ENCODE measurements around the gene ORAI1. TPM values are rescaled to one million over a fixed set of nuclear protein-coding genes. Genes with fewer than 3 reads are reported as not detected.

The ORAI1 gene
- total RNA-seq, 4 donors from 2014 or later, result 1.8 to 20.0 (median 13.8) TPM

GRCh38 chr12:121641343-121641630 lies 15.0 kb downstream of the ORAI1 start:
- no peaks in the 10 kb centered on the region for H3K36me3 ChIP-seq
- no peaks in the 10 kb centered on the region for H3K27me3 ChIP-seq
- no peak overlapping the region for H3K27ac ChIP-seq
- no peaks in the 10 kb centered on the region for H3K9me3 ChIP-seq
- no peak for TF ChIP-seq CTCF (IDR thresholded peaks at IDR 0.05)
- no peak for TF ChIP-seq POLR2A (IDR thresholded peaks at IDR 0.05)
- no peaks in the 10 kb centered on the region for H3K4me1 ChIP-seq
- intact Hi-C loops (cut with DNase I; ENCODE audit: low total_unique reads), result no loop called here
- H3K4me3 ChIP-seq, result no peak overlapping the region
- no peak for DNase-seq

GRCh38 chr12:121648458-121649028 lies 22.2 kb downstream of the ORAI1 start:
- no peaks in the 10 kb centered on the region for H3K36me3 ChIP-seq
- no peaks in the 10 kb centered on the region for H3K27me3 ChIP-seq
- TF ChIP-seq POLR2A (IDR thresholded peaks at IDR 0.05), result no peak
- no peak for TF ChIP-seq CTCF (IDR thresholded peaks at IDR 0.05)
- no peak for DNase-seq
- no peaks in the 10 kb centered on the region for H3K4me1 ChIP-seq
- intact Hi-C loops (cut with DNase I; ENCODE audit: low total_unique reads), result no loop called here
- no peak overlapping the region for H3K4me3 ChIP-seq
- H3K9me3 ChIP-seq, result no peaks in the 10 kb centered on the region
- H3K27ac ChIP-seq, result no peak overlapping the region

- intact Hi-C loops (cut with DNase I; ENCODE audit: low total_unique reads), result no loop called here
- no peaks in the 10 kb centered on the region for H3K4me1 ChIP-seq
- no peak overlapping the region for H3K4me3 ChIP-seq
- H3K27ac ChIP-seq, result no peak overlapping the region
- no peaks in the 10 kb centered on the region for H3K36me3 ChIP-seq
- no peaks in the 10 kb centered on the region for H3K27me3 ChIP-seq
- no peaks in the 10 kb centered on the region for H3K9me3 ChIP-seq
- TF ChIP-seq CTCF (IDR thresholded peaks at IDR 0.05), result no peak
- TF ChIP-seq POLR2A (IDR thresholded peaks at IDR 0.05), result no peak
- no peak for DNase-seq
These were observed 23.0 kb downstream of the ORAI1 start for GRCh38 chr12:121649322-121649721.

- intact Hi-C loops (cut with DNase I; ENCODE audit: low total_unique reads), result no loop called here
- DNase-seq, result no peak
- H3K4me1 ChIP-seq, result no peaks in the 10 kb centered on the region
- TF ChIP-seq CTCF (IDR thresholded peaks at IDR 0.05) (no peak), POLR2A (IDR thresholded peaks at IDR 0.05) (no peak)
- H3K9me3 ChIP-seq, result no peaks in the 10 kb centered on the region
- H3K36me3 ChIP-seq, result no peaks in the 10 kb centered on the region
- H3K4me3 ChIP-seq, result no peak overlapping the region
- no peaks in the 10 kb centered on the region for H3K27me3 ChIP-seq
- no peak overlapping the region for H3K27ac ChIP-seq
These were observed 23.6 kb downstream of the ORAI1 start for GRCh38 chr12:121649819-121650353.

GRCh38 chr12:121651320-121651719 lies 25.0 kb downstream of the ORAI1 start:
- Histone ChIP-seq H3K9me3 (no peaks in the 10 kb centered on the region), H3K4me3 (no peak overlapping the region), H3K27ac (no peak overlapping the region), H3K4me1 (no peaks in the 10 kb centered on the region), H3K27me3 (no peaks in the 10 kb centered on the region), H3K36me3 (no peaks in the 10 kb centered on the region)
- intact Hi-C loops (cut with DNase I; ENCODE audit: low total_unique reads), result no loop called here
- TF ChIP-seq POLR2A (IDR thresholded peaks at IDR 0.05) (no peak), CTCF (IDR thresholded peaks at IDR 0.05) (no peak)
- DNase-seq, result no peak
